Stimulated activated CD4-positive, alpha-beta T cell treated with anti-CD3 and anti-CD28 coated beads, TNF-alpha, amount 100 ng/mL, for 4 hours (primary cell): ENCODE measurements around the gene HDGFL3.
A peak's percentile ranks its signal among the peaks of the same experiment; 100 is the strongest.
"Not testable (repeated sequence)": the region's sequence is repeated elsewhere in the genome, so short reads cannot be mapped to it uniquely, and the experiment has no call there.

Experiments used
- DNase-seq, 3 experiments: peaks; one replicate each; pipeline ENCODE4 v3.0.0-alpha.2; 2020; ENCODE audit warnings: low read depth in 3 of 3

The HDGFL3 gene

GRCh38 chr15:83207660-83208366, at the start of gene HDGFL3:
HDGFL3 (minus strand) TSS chr15:83207823; CDS start chr15:83207414, 409 bp downstream.
- peak in 1 of 3 experiments; percentile 8 for DNase-seq

DNA sequence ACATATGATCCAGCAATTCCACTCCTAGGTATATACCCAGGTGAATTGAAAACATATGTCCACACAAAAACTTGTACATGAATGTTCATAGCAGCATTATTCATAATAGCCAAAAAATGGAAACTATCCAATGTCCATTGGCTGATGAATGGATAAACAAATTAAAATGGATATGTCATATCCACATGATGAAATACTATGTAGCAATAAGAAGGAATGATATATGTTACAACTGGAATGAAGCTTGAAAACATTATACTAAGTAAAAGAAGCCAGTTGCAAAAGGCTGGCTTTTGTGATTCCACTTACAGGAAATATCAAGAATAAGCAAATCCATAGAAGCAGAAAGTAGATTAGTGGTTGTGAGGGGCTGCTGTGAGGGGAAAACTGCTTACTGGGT, 43.2 kb upstream of the HDGFL3 start:
- DNase-seq: no peak

DNA sequence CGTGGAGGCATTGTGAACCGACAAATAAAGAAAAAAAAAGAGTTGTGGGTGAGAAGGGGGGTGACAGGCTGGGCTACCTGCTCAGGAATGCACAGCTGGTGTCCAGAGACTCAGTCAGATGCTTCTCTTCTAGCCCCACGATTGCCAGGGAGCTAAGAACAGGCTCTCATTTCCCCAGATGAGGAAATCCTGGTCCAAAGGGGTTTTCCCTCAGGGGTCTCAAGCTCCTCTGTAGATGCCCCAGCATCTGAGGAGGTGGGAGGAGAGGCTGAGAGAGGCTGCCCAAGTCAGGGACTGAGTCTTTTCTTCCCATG, 41.4 kb upstream of the HDGFL3 start:
- DNase-seq: no peak

DNA sequence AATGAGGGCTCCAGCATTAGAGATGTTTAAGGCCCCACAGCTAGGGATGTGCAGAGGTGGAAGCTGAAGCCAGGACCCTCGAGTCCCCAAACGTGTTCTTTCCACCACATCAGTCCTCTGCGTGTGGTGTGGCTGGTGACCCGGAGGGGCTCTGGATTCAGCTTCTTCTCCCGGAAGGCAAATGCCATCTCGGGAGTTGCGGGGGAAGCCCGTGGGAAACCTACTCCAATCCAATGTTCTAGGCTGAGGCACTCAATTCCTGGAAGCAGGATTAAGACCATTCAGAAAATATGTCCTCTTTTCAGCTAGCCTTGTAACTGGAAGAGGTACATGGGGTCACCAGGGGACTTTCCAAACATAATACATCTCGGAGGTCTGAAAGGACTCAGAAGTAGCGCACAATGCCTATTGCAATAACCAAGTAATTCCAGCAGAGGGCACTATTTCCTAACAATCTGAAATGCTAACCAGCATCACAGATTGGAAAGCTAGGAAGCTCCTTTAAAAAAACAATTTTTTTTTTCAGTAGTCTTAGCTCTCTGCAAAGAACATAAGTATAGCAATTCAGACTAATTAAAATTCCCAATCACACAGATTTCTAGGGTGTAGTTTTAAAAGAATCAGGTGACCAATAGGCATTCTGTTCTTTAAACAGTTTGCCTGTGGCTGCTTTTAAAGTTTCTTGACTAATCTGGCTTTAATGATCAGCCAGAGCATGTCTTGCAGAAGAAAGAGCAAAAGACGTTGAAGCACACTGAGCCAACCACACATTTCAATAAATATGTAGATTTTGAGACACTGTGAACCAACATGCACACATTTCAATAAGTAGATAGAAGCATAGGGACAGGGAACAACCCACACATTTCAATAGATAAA, 40.8 kb upstream of the HDGFL3 start:
- no peak for DNase-seq

GRCh38 chr15:83243634-83244033, 36.0 kb upstream of the HDGFL3 start:
- DNase-seq: no peak

DNA sequence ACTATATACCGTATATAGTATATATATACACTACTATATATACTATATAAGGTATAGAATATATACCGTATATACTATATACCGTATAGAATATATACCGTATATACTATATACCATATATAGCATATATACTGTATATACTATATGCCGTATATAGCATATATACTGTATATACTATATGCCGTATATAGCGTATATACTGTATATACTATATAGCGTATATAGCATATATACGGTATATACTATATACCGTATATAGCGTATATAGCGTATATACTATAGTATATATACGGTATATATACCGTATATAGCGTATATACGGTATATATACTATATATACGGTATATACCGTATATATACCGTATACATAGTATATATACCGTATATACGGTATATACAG, 22.6 kb upstream of the HDGFL3 start:
- no peak for DNase-seq

- no peak for DNase-seq
Observed at GRCh38 chr15:83225449-83225848, 17.8 kb upstream of the HDGFL3 start.

GRCh38 chr15:83221781-83222180, 14.2 kb upstream of the HDGFL3 start:
- DNase-seq: not testable (repeated sequence)

GRCh38 chr15:83219026-83219425, 11.4 kb upstream of the HDGFL3 start:
- no peak for DNase-seq

GRCh38 chr15:83215306-83215705, 7.7 kb upstream of the HDGFL3 start:
- no peak for DNase-seq

GRCh38 chr15:83210619-83211018, 3.0 kb upstream of the HDGFL3 start:
- no peak for DNase-seq

DNA sequence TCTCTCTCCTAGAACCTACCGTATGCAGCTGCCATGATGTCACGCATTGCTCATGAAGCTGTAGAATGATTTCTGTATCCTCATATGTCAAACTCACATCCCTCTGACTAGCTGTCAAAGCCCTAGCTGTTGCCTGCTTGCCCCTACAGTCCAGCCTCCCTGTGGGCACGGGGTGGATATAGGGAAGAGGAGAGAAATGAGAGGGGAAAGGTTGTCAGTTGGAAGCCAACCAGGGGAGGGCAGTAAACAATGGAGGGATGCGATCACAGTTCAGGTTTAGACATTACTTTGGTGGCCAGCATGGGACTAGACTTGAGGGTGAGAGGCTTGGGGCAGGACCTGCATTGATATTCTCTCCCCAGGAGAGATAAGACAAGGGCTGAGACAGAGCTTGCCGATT, 1.7 kb upstream of the HDGFL3 start:
- no peak for DNase-seq

GRCh38 chr15:83208367-83208661, 691 bp upstream of the HDGFL3 start:
- no peak for DNase-seq

- peak in 1 of 3 experiments; percentile 2 for DNase-seq
Observed at GRCh38 chr15:83207009-83207659, 489 bp downstream of the HDGFL3 start.

DNA sequence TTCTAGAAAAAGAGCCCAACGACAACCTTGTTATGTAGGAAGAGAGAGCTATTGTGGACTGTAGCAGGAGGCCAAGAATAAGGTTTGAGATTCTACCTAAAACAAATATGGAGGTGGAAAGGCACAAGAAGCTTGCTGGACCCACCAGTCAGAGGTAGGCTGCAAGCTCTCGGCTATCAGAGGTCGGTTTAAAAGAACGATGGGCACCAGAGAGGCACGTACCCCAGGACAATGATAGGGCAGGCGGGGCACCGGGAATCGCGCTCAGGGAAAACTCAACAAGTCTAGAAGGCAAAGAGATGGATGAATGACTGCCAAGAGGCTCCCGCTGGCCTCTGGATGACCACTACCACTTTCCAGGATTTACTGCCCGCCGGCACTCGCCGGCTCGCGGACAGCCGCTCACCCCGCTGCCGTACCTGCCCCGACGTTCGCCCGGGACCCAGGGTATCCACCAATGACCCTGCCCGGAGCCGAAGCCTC, 1.1 kb downstream of the HDGFL3 start:
- no peak for DNase-seq

- DNase-seq: no peak
Observed at GRCh38 chr15:83205725-83206324, 1.8 kb downstream of the HDGFL3 start.

- no peak for DNase-seq
Observed at GRCh38 chr15:83204697-83205096, 2.9 kb downstream of the HDGFL3 start.

- DNase-seq: no peak
Observed at GRCh38 chr15:83203543-83203942, 4.1 kb downstream of the HDGFL3 start.

- DNase-seq: no peak
Observed at GRCh38 chr15:83200589-83200988, 7.0 kb downstream of the HDGFL3 start.

GRCh38 chr15:83200162-83200561, 7.5 kb downstream of the HDGFL3 start:
- DNase-seq: no peak

DNA sequence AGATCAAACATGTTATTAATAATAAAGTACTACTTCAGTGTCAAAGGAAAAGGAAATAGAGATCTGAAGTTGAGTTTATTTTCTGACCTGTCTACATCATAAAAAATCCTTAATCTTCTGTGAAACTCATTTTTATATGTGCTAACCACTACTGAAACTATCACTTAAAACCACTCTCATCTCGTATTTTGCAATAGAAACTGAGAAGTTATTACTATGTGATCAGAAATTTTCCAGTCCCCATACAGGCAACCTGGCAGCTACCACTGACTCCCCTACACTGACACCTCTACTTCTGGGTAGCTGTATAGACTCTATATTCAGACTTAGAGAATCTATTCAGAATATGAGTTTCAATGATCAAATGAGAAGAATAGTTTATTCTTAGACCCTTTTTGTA, 8.3 kb downstream of the HDGFL3 start:
- no peak for DNase-seq

DNA sequence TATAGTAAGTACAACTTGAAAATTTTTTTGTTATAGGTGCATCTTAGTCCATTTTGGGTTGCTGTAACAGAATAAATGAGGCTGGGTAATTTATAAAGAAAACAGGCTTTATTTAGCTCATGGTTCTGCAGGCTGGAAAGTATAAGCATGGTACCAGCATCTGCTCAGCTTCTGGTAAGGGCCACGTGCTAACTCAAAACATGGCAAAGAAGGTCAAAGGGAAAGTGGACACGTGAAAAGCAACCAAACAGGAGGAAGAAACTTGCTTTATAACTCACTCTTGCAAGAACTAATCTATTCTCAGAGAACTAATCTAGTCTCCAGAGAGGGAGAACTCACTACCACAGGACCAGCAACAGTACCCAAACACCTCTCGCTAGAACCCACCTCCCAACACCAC, 9.1 kb downstream of the HDGFL3 start:
- no peak for DNase-seq
